T-helper 1 cell (primary cell): ENCODE measurements around the gene SH3D21.

Experiments used
- DNase-seq, 5 donors: peaks; one replicate each; pipeline ENCODE4 v3.0.0-alpha.2; 2012 to 2020

SH3D21 gene

GRCh38 chr1:36359911-36360550 is 53.9 kb downstream of the SH3D21 start:
- DNase-seq = peak in 2 of 5 donors; percentile 22 to 44

GRCh38 chr1:36365381-36365780 is 59.2 kb downstream of the SH3D21 start:
- DNase-seq = no peak

GRCh38 chr1:36366091-36366661 is 60.0 kb downstream of the SH3D21 start:
- DNase-seq = peak in 4 of 5 donors; percentile 45 to 68 (median 54)

- DNase-seq = peak in 3 of 5 donors; percentile 11 to 48 (median 28)
Measured at GRCh38 chr1:36367066-36367465, 60.9 kb downstream of the SH3D21 start.

GRCh38 chr1:36367798-36368197 is 61.6 kb downstream of the SH3D21 start:
- DNase-seq = no peak

- peak; percentile 55 to 85 (median 69) for DNase-seq
Measured at GRCh38 chr1:36369061-36369861, 63.1 kb downstream of the SH3D21 start.
